B cell (primary cell): ENCODE data around the gene SLC25A10. TPM values are rescaled to one million over a fixed set of nuclear protein-coding genes. Genes with fewer than 3 reads are reported as not detected.

ENCODE experiments used
- ATAC-seq: fragments of 200-7000 bp; cut with Tn5 transposase; one replicate; pipeline ENCODE4 v1.10.0; 2021; ENCODE audit warnings: low read depth, mild to moderate bottlenecking, moderate number of reproducible peaks, moderate library complexity
- CTCF ChIA-PET: fragments of 350-600 bp; sonication (Branson Sonifier 250); formaldehyde crosslinking; loops from one replicate; lab custom pipeline; 2021; ENCODE audit warnings: antibody characterized with exemption, inconsistent platforms; lab: Charles Lee
- POLR2A ChIA-PET: fragments of 350-600 bp; sonication (Branson Sonifier 250); formaldehyde crosslinking; loops from one replicate; lab custom pipeline; 2021; ENCODE audit warnings: antibody characterized with exemption; lab: Charles Lee
- DNase-seq: peaks from one replicate; pipeline ENCODE4 v3.0.0; 2013
- H2AFZ ChIP-seq: 2 replicates; pipeline ENCODE4 v1.6.1; 2012; ENCODE audit warnings: mild to moderate bottlenecking, low read depth, low read length; ENCODE audit not compliant: insufficient read depth, poor library complexity, severe bottlenecking
- H3K27ac ChIP-seq, 2 donors: 1 replicate in 1 of 2; 2 replicates in 1 of 2; pipeline ENCODE4 v1.5.1; 2012 to 2013; ENCODE audit warnings: low read length in 2 of 2, mild to moderate bottlenecking in 2 of 2, moderate library complexity in 1 of 2
- H3K27me3 ChIP-seq, 4 experiments: fragments of 200-600 bp in 1 of 4; sonication (generic) in 1 of 4; replicated peaks in 1 of 4; 1 replicate in 2 of 4; 2 replicates in 2 of 4; pipeline versions ENCODE4 v1.6.1 to v1.7.0; 2013 to 2016; ENCODE audit warnings: low read length in 3 of 4, mild to moderate bottlenecking in 2 of 4, mixed read lengths in 1 of 4, moderate library complexity in 1 of 4; ENCODE audit not compliant: insufficient read depth in 4 of 4, control insufficient read depth in 3 of 4; ENCODE audit errors: control extremely low read depth in 1 of 4
- H3K36me3 ChIP-seq, 2 experiments: replicated peaks in 1 of 2; 1 replicate in 1 of 2; 2 replicates in 1 of 2; pipeline versions ENCODE4 v1.6.1 to v1.7.1; 2013; ENCODE audit warnings: low read length in 1 of 2; ENCODE audit not compliant: insufficient read depth in 2 of 2, control insufficient read depth in 1 of 2; ENCODE audit errors: control extremely low read depth in 1 of 2, extremely low read depth in 1 of 2
- H3K4me1 ChIP-seq, 2 donors: fragments of 200-600 bp in 1 of 2; sonication (generic) in 1 of 2; 1 replicate in 1 of 2; 2 replicates in 1 of 2; pipeline versions ENCODE4 v1.5.1 to v1.6.1; 2013 to 2017; ENCODE audit warnings: low read length in 2 of 2; ENCODE audit not compliant: control insufficient read depth in 2 of 2, insufficient read depth in 2 of 2
- H3K4me2 ChIP-seq: replicated peaks from 2 replicates; pipeline ENCODE3; 2012; ENCODE audit warnings: mild to moderate bottlenecking, low read depth, low read length; ENCODE audit not compliant: poor library complexity, severe bottlenecking
- H3K4me3 ChIP-seq, 5 experiments: fragments of 200-600 bp in 1 of 5; sonication (generic) in 1 of 5; 1 replicate in 3 of 5; 2 replicates in 2 of 5; pipeline versions ENCODE4 v1.5.1 to v1.7.0; 2011 to 2016; ENCODE audit warnings: low read length in 4 of 5, mild to moderate bottlenecking in 4 of 5, low read depth in 2 of 5, control low read depth in 1 of 5, moderate library complexity in 1 of 5; ENCODE audit not compliant: insufficient read depth in 1 of 5; ENCODE audit errors: control extremely low read depth in 1 of 5, extremely low read depth in 1 of 5
- H3K79me2 ChIP-seq: fragments of 200-600 bp; sonication (generic); one replicate; pipeline ENCODE4 v1.6.0; 2016; ENCODE audit warnings: low read length; ENCODE audit not compliant: control insufficient read depth, insufficient read depth
- H3K9ac ChIP-seq: fragments of 200-600 bp; sonication (generic); 2 replicates; pipeline ENCODE4 v1.6.1; 2017; ENCODE audit warnings: mild to moderate bottlenecking, low read length, moderate library complexity
- H3K9me3 ChIP-seq, 3 donors: one replicate each; pipeline versions ENCODE4 v1.6.1 to v1.7.1; 2013; ENCODE audit warnings: low read length in 2 of 3; ENCODE audit not compliant: control insufficient read depth in 2 of 3, insufficient read depth in 1 of 3; ENCODE audit errors: control extremely low read depth in 1 of 3
- H4K20me1 ChIP-seq: 2 replicates; pipeline ENCODE4 v1.6.0; 2012; ENCODE audit warnings: mild to moderate bottlenecking, low read length; ENCODE audit not compliant: insufficient read depth, control insufficient read depth, poor library complexity, severe bottlenecking
- H3K27ac Mint-ChIP-seq: one replicate; pipeline ENCODE4 v1.8.0; 2021; ENCODE audit warnings: mixed read lengths
- H3K27me3 Mint-ChIP-seq: one replicate; pipeline ENCODE4 v1.8.0; 2021; ENCODE audit warnings: mixed read lengths
- H3K4me1 Mint-ChIP-seq: one replicate; pipeline ENCODE4 v1.8.0; 2021; ENCODE audit warnings: mixed read lengths
- H3K4me3 Mint-ChIP-seq: one replicate; pipeline ENCODE4 v1.8.0; 2021; ENCODE audit warnings: mixed read lengths
- H3K9me3 Mint-ChIP-seq: one replicate; pipeline ENCODE4 v1.8.0; 2022; ENCODE audit warnings: mixed read lengths; ENCODE audit not compliant: insufficient read depth
- CTCF ChIP-seq: fragments of 200-600 bp; IDR thresholded peaks from one replicate; pipeline ENCODE4 v1.8.0; 2022; ENCODE audit warnings: antibody characterized with exemption, mild to moderate bottlenecking
- EZH2 ChIP-seq: IDR thresholded peaks from 2 replicates; pipeline ENCODE4 v1.6.1; 2012; ENCODE audit warnings: borderline replicate concordance, low read depth, mild to moderate bottlenecking, moderate library complexity, low read length; ENCODE audit not compliant: insufficient read depth, poor library complexity, severe bottlenecking
- WGBS: methylation state at CpG from one replicate; pipeline ENCODE4 v1.1.5; 2013; ENCODE audit warnings: missing lambda C conversion rate; ENCODE audit not compliant: insufficient coverage; 5-methylcytosine and 5-hydroxymethylcytosine counted together
- intact Hi-C: fragments of 100-400 bp; cut with micrococcal nuclease; formaldehyde crosslinking; loops from one replicate; pipeline ENCODE4 v1.10.0; 2022
- polyA plus RNA-seq: library from polyadenylated mRNA; depleted of rRNA; stranded (reverse); fragments of >200 nt; gene quantifications from 2 replicates; pipeline ENCODE4 v1.2.3, GENCODE V29; 2012
- total RNA-seq, 2 donors: library from RNA; stranded (reverse); fragments of 120-200 nt in 1 of 2; gene quantifications; 1 replicate in 1 of 2; 2 replicates in 1 of 2; pipeline versions ENCODE4 v1.2.3 to v1.2.4, GENCODE V29; 2013 to 2022

Gene SLC25A10
- total and polyA plus RNA-seq, 2 donors (not counting 1 experiment from before 2014, with no cell fraction given): 3.9 to 5.0 TPM

GRCh38 chr17:81727324-81728031 is 15.4 kb downstream of the SLC25A10 start:
- no peaks in the 10 kb centered on the region for H4K20me1 ChIP-seq
- TF ChIP-seq EZH2 (no peak), CTCF (no peak)
- WGBS: 99% methylated on average over 19 of the region's 23 CpGs
- H3K4me1 Mint-ChIP-seq: no peaks in the 10 kb centered on the region
- no peak overlapping the region for H3K4me3 Mint-ChIP-seq
- CTCF ChIA-PET: no interaction called here
- H3K36me3 ChIP-seq: no peaks in the 10 kb centered on the region
- peaks cover 21% of the 10 kb centered on the region for H3K27me3 Mint-ChIP-seq
- intact Hi-C loops: no loop called here
- no peak overlapping the region for H3K4me2 ChIP-seq
- H3K79me2 ChIP-seq: no peaks in the 10 kb centered on the region
- POLR2A ChIA-PET: no interaction called here
- H3K27me3 ChIP-seq: peaks cover 0 to 4% (median 0%) of the 10 kb centered on the region in 4 experiments
- H3K9ac ChIP-seq: no peak overlapping the region
- H3K27ac Mint-ChIP-seq: no peak overlapping the region
- no peak overlapping the region for H2AFZ ChIP-seq
- H3K9me3 ChIP-seq: no peaks in the 10 kb centered on the region
- ATAC-seq (no peak), DNase-seq (no peak)
- no peak overlapping the region for H3K4me3 ChIP-seq
- H3K4me1 ChIP-seq: no peaks in the 10 kb centered on the region
- H3K9me3 Mint-ChIP-seq: no peaks in the 10 kb centered on the region
- no peak overlapping the region for H3K27ac ChIP-seq
